Mesendoderm (in vitro differentiated cells): ENCODE results near the gene GSE1.

Source experiments
- DNase-seq: peaks from one replicate; pipeline ENCODE4 v3.0.0; 2013
- H2AK5ac ChIP-seq: 2 replicates; pipeline ENCODE4 v1.6.1; 2013; ENCODE audit warnings: low read length, inconsistent platforms
- H2BK120ac ChIP-seq: 2 replicates; pipeline ENCODE4 v1.6.1; 2013; ENCODE audit warnings: low read depth, mild to moderate bottlenecking, low read length, moderate library complexity, mixed read lengths
- H2BK15ac ChIP-seq: replicated peaks from 2 replicates; pipeline ENCODE4 v1.6.1; 2013; ENCODE audit warnings: low read depth, mild to moderate bottlenecking, moderate library complexity
- H2BK5ac ChIP-seq: 2 replicates; pipeline ENCODE4 v1.6.1; 2013; ENCODE audit warnings: low read length, inconsistent platforms
- H3K18ac ChIP-seq: 2 replicates; pipeline ENCODE4 v1.6.1; 2013; ENCODE audit warnings: mild to moderate bottlenecking, low read length, mixed read lengths
- H3K23ac ChIP-seq: one replicate; pipeline ENCODE4 v1.6.1; 2013; ENCODE audit warnings: low read length
- H3K27ac ChIP-seq: 2 replicates; pipeline ENCODE4 v1.5.1; 2013; ENCODE audit warnings: low read depth, mild to moderate bottlenecking, inconsistent platforms, low read length, moderate library complexity
- H3K27me3 ChIP-seq: 2 replicates; pipeline ENCODE4 v1.6.1; 2013; ENCODE audit warnings: low read length, control low read depth, mild to moderate bottlenecking, inconsistent platforms; ENCODE audit not compliant: insufficient read depth, poor library complexity
- H3K36me3 ChIP-seq: 2 replicates; pipeline ENCODE4 v1.6.1; 2013; ENCODE audit warnings: low read length, inconsistent platforms; ENCODE audit not compliant: control insufficient read depth, insufficient read depth
- H3K4ac ChIP-seq: one replicate; pipeline ENCODE4 v1.6.1; 2013; ENCODE audit warnings: low read depth, mild to moderate bottlenecking, low read length, moderate library complexity
- H3K4me1 ChIP-seq: 2 replicates; pipeline ENCODE4 v1.6.1; 2013; ENCODE audit warnings: low read depth, low read length, inconsistent platforms; ENCODE audit not compliant: control insufficient read depth
- H3K4me2 ChIP-seq: 2 replicates; pipeline ENCODE4 v1.6.1; 2013; ENCODE audit warnings: low read length
- H3K4me3 ChIP-seq: 2 replicates; pipeline ENCODE4 v1.5.1; 2013; ENCODE audit warnings: mild to moderate bottlenecking, low read length
- H3K56ac ChIP-seq: one replicate; pipeline ENCODE4 v1.6.1; 2013; ENCODE audit warnings: low read length
- H3K79me1 ChIP-seq: 2 replicates; pipeline ENCODE4 v1.6.1; 2013; ENCODE audit warnings: low read length, inconsistent platforms
- H3K79me2 ChIP-seq: 2 replicates; pipeline ENCODE4 v1.6.1; 2013; ENCODE audit warnings: mild to moderate bottlenecking, low read length; ENCODE audit not compliant: control insufficient read depth, insufficient read depth
- H3K9ac ChIP-seq: 2 replicates; pipeline ENCODE4 v1.6.1; 2013; ENCODE audit warnings: low read length, inconsistent platforms
- H4K5ac ChIP-seq: one replicate; pipeline ENCODE4 v1.6.1; 2013; ENCODE audit warnings: low read length
- H4K8ac ChIP-seq: one replicate; pipeline ENCODE4 v1.6.1; 2013; ENCODE audit warnings: low read depth, mild to moderate bottlenecking, control low read depth, low read length, moderate library complexity
- WGBS: extraction: QIAGEN DNeasy Blood & Tissue Kit; methylation state at CpG from one replicate; pipeline ENCODE4 v1.1.7; 2013; ENCODE audit warnings: low lambda C conversion rate, missing lambda C conversion rate; ENCODE audit not compliant: insufficient coverage; ENCODE audit errors: extremely low coverage; 5-methylcytosine and 5-hydroxymethylcytosine counted together

The GSE1 gene

DNA sequence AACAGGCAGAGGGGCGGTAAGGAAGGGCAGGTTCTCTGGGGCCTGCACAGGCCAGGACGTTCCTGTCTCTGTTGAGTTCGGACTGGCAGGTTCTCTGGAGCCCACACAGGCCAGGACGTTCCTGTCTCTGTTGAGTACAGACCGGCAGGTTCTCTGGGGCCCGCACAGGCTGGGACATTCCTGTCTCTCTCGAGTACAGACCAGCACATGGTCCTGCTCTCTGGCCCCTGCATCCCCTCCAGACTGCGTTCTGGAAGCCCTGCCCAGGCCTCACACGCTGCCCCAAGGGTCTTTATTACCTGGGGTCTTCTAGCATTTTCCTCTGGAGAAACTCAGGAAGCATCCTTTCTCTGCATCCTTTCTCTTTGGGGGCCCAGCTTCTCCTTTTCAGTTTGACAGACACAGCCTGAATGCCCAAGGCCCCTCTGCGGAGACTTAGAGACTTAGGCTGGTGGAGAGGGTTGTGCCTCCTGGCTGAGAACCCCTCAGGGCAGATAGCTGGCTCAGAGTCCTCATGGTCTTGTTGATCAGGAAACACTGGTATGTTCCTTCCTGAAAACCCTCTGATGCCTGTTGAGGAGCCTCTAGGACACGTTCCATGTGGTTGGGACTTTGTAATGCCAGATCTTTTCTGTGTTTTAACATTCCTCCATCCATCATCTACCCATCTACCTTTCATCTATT is 18.0 kb upstream of the GSE1 start:
- peaks cover 10% of the 10 kb centered on the region for H3K79me1 ChIP-seq
- no peak overlapping the region for H3K4ac ChIP-seq
- no peak overlapping the region for H2BK5ac ChIP-seq
- no peak overlapping the region for H3K9ac ChIP-seq
- no peak overlapping the region for H3K4me2 ChIP-seq
- no peak overlapping the region for H2BK120ac ChIP-seq
- H3K23ac ChIP-seq, result no peak overlapping the region
- no peaks in the 10 kb centered on the region for H3K27me3 ChIP-seq
- H2BK15ac ChIP-seq, result no peak overlapping the region
- H3K18ac ChIP-seq, result no peak overlapping the region
- peaks cover 6% of the 10 kb centered on the region for H3K79me2 ChIP-seq
- H3K56ac ChIP-seq, result no peak overlapping the region
- no peak overlapping the region for H2AK5ac ChIP-seq
- no peak overlapping the region for H4K5ac ChIP-seq
- no peaks in the 10 kb centered on the region for H3K36me3 ChIP-seq
- no peak overlapping the region for H3K27ac ChIP-seq
- no peak for DNase-seq
- H3K4me1 ChIP-seq, result peaks cover 2% of the 10 kb centered on the region
- H4K8ac ChIP-seq, result no peak overlapping the region
- no CpG with 5 or more reads among the region's 11 CpGs for WGBS
- no peak overlapping the region for H3K4me3 ChIP-seq

GRCh38 chr16:85595812-85596502 is 17.2 kb upstream of the GSE1 start:
- Histone ChIP-seq H3K4me3 (no peak overlapping the region), H3K4me2 (no peak overlapping the region), H3K27ac (no peak overlapping the region), H3K79me1 (peaks cover 7% of the 10 kb centered on the region), H3K9ac (no peak overlapping the region), H3K79me2 (peaks cover 2% of the 10 kb centered on the region), H3K4me1 (peaks cover 3% of the 10 kb centered on the region), H4K8ac (no peak overlapping the region), H2BK15ac (no peak overlapping the region), H3K4ac (no peak overlapping the region), H3K36me3 (no peaks in the 10 kb centered on the region), H3K27me3 (no peaks in the 10 kb centered on the region), H2BK120ac (no peak overlapping the region), H2BK5ac (no peak overlapping the region), H3K23ac (no peak overlapping the region), H3K18ac (no peak overlapping the region), H3K56ac (no peak overlapping the region), H2AK5ac (no peak overlapping the region), H4K5ac (no peak overlapping the region)
- no peak for DNase-seq
- no CpG with 5 or more reads among the region's 18 CpGs for WGBS

GRCh38 chr16:85598141-85598540 is 15.0 kb upstream of the GSE1 start:
- no peak overlapping the region for H3K4ac ChIP-seq
- peaks cover 9% of the 10 kb centered on the region for H3K79me1 ChIP-seq
- no peak overlapping the region for H2BK5ac ChIP-seq
- no peak overlapping the region for H3K18ac ChIP-seq
- H2BK15ac ChIP-seq, result no peak overlapping the region
- no peak overlapping the region for H2AK5ac ChIP-seq
- no peak overlapping the region for H3K4me3 ChIP-seq
- H3K23ac ChIP-seq, result no peak overlapping the region
- H3K56ac ChIP-seq, result no peak overlapping the region
- no peak overlapping the region for H3K4me2 ChIP-seq
- peaks cover 5% of the 10 kb centered on the region for H3K4me1 ChIP-seq
- peaks cover 5% of the 10 kb centered on the region for H3K79me2 ChIP-seq
- H3K27ac ChIP-seq, result no peak overlapping the region
- no peak overlapping the region for H4K5ac ChIP-seq
- no peaks in the 10 kb centered on the region for H3K36me3 ChIP-seq
- no peak overlapping the region for H2BK120ac ChIP-seq
- no CpG with 5 or more reads among the region's 8 CpGs for WGBS
- H4K8ac ChIP-seq, result no peak overlapping the region
- no peak overlapping the region for H3K9ac ChIP-seq
- no peak for DNase-seq
- no peaks in the 10 kb centered on the region for H3K27me3 ChIP-seq

- Histone ChIP-seq H2BK5ac (no peak overlapping the region), H3K27me3 (no peaks in the 10 kb centered on the region), H3K79me2 (peaks cover 9% of the 10 kb centered on the region), H2BK120ac (no peak overlapping the region), H2AK5ac (no peak overlapping the region), H3K4ac (no peak overlapping the region), H3K4me1 (peaks cover 5% of the 10 kb centered on the region), H3K36me3 (no peaks in the 10 kb centered on the region), H3K79me1 (peaks cover 11% of the 10 kb centered on the region), H2BK15ac (no peak overlapping the region), H3K18ac (no peak overlapping the region), H3K4me2 (no peak overlapping the region), H3K56ac (no peak overlapping the region), H3K4me3 (no peak overlapping the region), H4K8ac (no peak overlapping the region), H3K9ac (peak overlapping the region; percentile 22), H4K5ac (no peak overlapping the region), H3K23ac (no peak overlapping the region), H3K27ac (no peak overlapping the region)
- no CpG with 5 or more reads among the region's 10 CpGs for WGBS
- DNase-seq, result no peak
Measured at GRCh38 chr16:85600078-85600477, 13.0 kb upstream of the GSE1 start.

GRCh38 chr16:85600530-85601271 is 12.4 kb upstream of the GSE1 start:
- Histone ChIP-seq H2AK5ac (no peak overlapping the region), H3K4me2 (no peak overlapping the region), H3K23ac (no peak overlapping the region), H3K36me3 (no peaks in the 10 kb centered on the region), H3K56ac (peak overlapping the region; percentile 45), H3K4me3 (no peak overlapping the region), H3K79me2 (peaks cover 9% of the 10 kb centered on the region), H3K9ac (peak overlapping the region; percentile 13), H4K8ac (no peak overlapping the region), H3K79me1 (peaks cover 11% of the 10 kb centered on the region), H3K27me3 (no peaks in the 10 kb centered on the region), H3K27ac (no peak overlapping the region), H3K4me1 (peaks cover 11% of the 10 kb centered on the region), H3K18ac (peak overlapping the region; percentile 1), H3K4ac (no peak overlapping the region), H2BK15ac (no peak overlapping the region), H2BK120ac (no peak overlapping the region), H2BK5ac (no peak overlapping the region), H4K5ac (no peak overlapping the region)
- WGBS, result no CpG with 5 or more reads among the region's 15 CpGs
- no peak for DNase-seq
